Right hindlimb (tissue), 1 donor: ENCODE data around the gene KYAT1.

Source experiments
- DNase-seq: peaks from one replicate; pipeline ENCODE4 v3.0.0-alpha.2; 2018

KYAT1 gene

DNA sequence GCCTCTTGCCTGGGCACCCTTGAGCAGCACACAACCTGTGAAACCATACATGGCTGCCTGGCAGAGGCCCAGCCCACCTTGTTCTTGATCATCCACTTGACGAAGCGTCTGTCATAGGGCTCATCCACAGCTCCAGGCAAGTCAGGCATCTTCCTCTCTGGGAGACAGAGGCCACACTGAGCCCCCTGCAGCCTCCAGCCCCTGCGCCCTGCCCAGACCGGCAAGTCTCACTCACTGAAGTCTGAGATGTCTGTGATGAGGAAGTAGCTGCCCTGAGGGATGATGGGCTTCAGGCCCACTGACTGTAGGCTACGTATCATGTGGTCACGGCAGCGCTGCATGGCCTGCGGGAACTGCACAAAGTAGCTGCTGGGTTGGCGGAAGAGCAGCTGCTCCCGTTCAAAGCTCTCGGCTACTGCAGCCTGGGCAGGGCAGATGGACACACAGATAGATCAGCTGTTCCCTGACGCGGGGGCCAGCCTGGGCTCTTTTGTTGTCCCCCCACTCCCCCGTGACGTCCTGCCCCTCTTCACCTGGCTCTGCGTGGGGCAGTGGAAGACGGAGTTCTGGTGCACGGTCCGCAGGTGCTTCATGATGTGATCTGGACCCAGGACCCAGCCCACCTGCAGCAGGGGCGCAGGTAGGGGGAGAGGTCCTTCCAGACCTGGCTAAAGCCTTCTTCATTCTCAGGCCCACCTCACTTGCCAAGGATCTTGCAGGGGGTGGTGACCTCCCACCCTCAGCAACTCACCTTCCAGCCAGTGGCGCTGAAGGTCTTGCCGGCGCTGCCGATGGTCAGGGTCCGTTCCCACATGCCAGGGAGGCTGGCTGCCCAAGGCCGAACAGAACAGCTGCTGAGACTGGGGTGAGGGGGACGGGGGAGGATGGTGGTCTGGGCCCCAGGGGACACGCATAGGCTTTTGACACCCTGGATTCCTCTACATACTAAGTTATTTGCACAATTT, 46.2 kb downstream of the KYAT1 start:
- no peak for DNase-seq

DNA sequence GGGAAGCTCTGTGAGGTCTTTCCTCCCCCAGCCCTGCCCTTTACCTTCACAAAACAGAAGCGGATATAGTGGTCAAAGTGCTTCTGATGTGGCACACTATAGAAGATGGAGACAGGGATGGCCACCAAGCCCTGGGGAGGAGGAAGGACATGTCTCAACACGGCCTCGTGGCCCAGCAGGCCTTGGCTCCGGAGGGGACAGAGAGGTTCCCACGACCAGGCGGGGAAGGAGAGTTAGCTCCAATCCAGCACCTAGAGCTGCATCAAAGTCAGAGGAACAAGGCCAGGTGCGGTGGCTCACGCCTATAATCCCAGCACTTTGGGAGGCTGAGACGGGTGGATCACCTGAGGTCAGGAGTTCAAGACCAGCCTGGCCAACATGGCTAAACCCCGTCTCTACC, 48.1 kb downstream of the KYAT1 start:
- DNase-seq = no peak

DNA sequence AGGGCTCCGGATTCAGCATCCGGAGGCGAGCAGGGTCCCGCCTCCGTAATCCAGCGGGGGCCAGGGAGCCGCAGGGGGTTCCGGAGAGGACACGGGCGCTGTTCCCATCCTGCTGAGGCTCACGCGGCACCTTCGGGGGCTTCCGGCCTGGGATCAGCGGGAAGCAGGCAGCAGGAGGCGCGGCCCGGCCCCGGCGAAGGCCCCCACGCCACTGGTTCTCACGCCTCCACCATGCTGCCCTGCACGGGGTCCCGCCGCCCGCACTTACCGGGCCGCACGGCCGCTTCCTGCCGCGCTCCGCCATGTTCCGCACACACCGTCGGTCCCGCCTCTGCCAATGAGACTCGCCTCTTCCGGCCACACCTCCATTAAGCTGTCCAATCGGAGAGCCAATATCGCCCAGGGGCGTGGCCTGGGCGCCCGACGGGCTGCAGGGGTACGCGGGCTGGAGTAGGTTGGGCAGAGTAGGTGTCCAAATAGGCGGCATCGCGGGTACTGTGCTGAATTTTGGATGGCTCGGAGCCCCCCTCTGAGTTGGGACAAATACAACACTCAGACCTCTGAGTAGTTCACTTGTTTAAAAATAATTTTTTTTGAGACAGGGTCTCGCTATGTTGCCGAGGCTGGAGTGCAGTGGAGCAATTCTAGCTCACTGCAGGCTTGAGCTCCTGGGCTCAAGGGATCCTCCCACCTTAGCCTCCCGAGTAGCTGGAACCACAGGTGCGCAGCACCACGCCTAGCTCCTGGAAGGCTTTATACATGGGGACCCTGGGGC, 52.1 kb downstream of the KYAT1 start, which contains the start of gene SPOUT1:
TSS of gene SPOUT1 (minus strand) at position 318 of the 775 bp plus-strand sequence. CDS start at position 304, 14 bp downstream.
- peak; percentile 97 for DNase-seq

DNA sequence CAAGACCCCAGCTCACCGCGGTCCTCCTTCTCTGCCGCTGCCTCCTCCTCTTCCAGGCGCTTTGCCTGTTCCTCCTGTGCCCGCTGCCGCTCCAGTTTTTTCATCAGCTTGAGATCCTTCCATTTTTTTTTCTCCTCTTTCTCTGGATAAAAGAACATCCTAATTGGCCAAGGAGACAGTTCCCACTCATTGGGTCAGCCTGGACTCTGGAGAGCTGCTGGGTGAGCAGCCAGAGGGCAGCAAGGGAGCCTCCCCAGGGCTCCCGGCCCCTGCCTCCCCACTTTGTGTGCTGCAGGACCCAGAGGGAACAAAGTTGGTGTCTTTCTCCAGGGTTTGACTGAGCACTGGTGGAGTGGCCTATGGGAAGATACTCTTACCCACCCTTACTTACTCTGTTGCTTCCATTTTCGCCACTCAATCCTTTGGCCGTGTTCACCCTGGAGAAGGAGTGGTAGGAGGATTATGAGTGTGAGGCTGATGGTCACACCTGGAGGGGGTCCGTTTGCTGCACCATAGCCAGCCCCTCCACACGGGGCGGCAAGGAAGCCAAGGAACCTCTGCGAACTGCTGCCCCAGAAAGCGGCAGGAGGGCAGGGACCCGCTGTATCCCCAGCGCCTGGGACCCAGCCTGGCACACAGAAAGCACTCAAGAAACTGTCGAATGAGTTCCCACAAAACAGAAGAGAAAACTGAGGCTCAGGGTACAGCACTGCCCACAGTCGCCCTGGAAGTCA, 52.9 kb downstream of the KYAT1 start:
- DNase-seq = no peak

DNA sequence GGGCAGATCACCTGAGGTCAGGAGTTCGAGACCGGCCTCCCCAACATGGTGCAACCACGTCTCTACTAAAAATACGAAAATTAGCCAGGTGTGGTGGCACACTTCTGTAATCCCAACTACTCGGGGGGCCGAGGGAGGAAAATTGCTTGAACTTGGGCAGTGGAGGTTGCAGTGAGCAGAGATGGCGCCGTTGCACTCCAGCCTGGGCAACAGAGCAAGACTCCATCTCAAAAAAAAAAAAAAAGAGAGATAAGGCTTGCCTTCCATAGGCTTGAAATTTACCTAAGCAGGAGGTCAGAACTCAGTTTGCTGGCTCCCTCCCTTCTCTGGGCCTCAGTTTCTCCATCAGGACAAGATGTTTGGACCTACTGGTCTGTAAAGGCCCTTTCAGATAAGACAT, 53.5 kb downstream of the KYAT1 start:
- DNase-seq = no peak

DNA sequence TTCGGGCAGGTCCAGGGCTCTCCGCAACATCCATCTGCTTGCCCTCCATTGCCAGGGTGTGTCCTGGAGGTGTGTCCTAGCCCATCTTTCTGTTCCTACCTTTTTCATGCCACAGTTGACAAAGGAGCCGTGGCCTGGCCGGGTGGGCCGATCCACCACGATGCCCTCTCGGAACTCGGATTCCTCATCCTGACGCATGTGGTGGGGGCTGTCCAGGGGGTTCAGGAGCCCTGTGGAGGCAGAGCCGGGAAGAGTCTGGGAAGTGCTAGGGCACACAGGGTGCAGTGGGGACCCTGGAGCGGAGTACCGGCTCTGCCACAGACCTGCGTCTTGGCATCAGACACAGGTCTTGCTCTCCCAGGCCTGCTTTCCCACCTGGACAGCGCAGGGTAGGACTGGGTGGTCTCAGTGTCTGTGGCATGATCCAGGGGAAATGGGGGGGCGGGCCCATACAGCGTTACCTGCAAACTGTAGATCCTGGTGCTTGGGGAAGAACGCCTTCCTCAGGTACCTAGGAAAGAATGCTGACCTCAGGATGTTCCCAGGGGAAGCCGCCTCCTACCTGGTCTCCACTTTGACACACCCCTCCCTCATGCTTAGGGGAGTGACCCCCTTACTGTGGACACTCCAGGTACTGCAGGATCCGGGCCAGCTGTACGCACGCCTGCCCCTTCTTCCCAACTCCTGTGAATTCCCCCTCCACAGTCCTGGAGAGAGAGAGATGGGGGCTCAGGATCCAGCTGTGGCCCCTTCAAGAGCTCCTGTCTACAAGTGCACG, 55.6 kb downstream of the KYAT1 start:
- DNase-seq = no peak

DNA sequence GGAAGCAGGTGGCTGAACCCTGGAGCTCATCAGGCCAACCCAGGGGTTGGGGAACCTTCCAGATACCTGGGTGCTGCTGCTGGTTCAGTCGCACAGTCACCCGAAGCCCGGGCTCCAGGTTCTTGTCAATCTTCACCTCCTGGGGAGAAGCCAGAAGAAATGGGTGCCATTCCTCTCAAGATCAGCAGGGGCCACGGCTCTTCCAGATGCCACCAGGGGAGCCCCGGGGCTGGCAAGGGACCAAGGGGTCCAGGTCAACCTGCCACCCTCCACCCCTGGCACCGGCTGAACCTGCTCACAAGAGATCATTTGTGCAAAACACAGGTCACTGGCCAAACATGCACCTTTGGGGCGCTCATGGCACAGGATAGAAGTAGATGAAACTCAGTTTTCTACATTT, 56.8 kb downstream of the KYAT1 start:
- DNase-seq = no peak

DNA sequence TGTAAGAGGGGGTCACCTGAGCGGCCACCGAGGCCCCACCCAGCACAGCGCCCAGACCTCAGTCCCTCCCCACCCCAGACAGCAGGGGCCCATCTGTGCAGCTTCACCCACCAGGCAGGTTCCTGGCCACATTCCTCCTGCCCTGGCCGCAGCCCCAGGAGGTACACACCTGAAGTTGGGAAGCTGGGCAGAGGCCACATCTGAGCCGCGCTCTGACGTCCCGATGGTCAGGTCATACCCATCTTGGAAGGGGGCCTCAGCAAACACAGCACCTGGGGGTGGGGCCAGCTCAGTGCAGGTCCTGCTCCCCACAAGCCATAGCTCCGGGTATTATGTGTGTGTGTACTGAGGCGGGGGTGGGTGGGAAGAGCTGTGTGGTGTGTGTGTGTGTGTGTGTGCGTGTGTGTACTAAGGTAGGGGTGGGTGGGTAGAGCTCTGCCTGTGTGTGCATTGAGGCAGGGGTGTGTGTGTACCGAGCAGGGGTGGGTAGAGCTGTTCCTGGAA, 57.8 kb downstream of the KYAT1 start:
- no peak for DNase-seq

DNA sequence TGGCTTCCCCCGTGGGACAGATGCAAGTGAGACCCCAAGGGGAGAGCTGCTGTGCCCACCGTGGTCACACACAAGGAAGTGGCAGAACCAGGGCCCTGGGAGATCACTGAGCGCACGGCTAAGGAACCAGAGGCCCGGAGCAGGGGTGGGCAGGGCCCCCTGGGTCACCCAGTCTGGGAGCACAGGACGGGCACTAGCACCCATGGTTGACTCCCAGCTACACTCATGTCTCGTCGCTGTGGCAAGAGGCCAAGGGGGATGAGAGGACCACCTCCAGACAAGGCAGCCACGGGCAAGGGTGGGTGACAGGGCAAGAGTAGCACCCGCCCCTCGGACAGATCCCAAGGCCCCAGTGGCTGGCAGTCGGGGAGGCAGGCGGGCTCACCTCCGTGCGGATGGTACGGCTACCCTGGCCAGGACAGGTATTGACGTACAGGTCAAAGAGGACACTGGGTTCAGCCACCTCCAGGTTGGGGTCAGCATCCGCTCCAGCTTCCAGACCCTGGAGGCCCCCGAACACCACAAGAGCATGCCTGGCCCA, 58.3 kb downstream of the KYAT1 start:
- no peak for DNase-seq

DNA sequence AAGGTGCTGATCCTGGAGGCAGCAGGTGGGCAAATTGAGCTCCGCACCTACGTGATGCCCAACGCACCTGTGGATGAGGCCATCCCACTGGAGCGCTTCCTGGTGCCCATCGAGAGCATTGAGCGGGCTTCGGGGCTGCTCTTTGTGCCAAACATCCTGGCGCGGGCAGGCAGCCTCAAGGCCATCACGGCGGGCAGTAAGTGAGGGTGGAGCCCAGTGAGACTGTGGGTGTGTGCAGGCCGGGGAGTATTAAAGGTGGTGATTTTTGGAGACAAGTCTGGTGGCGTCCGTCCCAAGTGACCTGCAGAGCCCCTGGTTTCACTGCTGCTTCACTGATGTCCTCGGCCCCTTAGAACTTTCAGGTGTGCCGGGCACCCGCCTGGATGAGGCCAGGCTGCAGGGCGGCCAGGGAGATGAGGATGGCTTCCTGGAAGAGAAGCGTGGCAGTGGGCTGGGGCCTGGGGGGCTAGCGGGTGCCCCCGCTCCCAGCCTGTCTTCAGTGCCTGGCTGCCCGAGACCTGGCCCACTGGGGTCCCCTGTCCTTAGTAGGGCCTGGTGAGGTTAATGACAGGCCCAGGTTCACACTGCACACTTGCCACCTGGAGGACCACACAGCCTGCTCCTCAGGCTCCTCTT, 59.2 kb downstream of the KYAT1 start:
- DNase-seq = no peak

DNA sequence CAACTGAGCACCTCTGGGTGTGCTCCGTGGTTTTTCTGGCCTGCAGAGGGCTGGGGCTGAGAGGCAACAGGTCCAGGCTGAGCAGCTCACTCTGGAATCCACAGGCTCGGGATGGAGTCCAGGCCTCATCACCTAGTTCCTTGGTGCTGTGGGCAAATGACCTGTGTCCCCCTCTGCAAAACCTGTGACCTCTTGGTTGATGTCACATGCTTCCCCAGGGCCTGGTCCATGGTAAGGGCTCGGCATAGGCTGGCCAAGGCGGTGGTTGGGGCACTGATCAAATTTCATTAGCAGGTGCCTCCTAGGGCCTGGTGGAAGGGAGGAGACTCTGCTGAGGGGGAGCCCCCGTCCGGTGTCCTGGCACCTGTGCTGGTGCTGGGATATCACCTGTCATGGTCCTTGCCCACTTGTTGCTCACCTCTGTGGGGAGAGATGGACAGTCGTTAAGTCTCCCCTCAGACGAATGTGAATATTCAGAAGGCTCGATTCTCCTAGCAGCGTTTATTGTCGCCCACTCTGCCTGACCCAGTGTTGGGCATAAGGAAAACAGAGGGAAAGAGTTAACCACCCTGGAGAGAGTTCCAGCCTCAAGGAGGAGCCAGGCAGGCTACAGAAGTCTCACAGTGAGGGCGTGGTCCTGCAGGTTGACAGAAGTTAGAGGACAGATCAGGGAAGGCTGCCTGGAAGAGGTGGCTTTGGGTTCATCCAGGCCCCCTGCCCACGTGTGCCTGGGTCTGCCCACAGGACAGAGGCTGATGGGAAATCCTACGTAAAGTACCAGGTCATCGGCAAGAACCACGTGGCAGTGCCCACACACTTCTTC, 60.0 kb downstream of the KYAT1 start:
- no peak for DNase-seq

DNA sequence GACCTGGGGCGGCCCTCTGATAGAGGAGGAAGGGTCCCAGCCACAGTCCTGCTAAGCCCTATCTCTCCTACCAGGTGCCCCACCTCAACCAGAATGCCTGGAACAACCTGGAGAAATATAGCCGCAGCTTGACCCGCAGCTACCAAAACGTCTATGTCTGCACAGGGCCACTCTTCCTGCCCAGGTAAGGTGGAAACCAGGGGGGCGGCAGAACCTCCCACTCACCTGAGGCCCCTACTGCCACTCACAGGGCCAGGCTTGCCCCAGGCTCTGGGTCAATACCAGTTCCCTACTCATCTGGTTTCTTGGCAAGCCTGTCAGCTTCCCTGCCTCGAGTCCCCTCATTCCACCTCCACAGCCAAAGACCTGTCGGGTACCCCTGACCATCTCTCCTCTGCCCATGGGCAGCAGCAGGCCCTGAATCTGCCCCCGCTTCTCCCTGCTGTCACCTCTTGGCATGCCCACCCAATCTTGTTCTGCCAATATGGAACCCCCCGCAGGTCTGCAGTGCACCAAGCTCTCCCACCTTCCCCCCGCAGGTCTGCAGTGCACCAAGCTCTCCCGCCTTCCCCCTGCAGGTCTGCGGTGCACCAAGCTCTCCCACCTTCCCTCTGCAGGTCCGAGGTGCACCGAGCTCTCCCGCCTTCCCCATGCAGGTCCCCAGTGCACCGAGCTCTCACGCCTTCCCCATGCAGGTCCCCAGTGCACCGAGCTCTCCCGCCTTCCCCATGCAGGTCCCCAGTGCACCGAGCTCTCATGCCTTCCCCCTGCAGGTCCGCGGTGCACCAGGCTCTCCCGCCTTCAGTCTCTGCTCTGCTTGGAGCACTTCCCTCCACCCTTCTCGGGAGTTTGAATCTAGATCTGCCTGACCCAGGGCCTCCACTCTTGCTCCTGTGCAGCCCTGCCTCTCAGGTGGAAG, 60.8 kb downstream of the KYAT1 start:
- no peak for DNase-seq

DNA sequence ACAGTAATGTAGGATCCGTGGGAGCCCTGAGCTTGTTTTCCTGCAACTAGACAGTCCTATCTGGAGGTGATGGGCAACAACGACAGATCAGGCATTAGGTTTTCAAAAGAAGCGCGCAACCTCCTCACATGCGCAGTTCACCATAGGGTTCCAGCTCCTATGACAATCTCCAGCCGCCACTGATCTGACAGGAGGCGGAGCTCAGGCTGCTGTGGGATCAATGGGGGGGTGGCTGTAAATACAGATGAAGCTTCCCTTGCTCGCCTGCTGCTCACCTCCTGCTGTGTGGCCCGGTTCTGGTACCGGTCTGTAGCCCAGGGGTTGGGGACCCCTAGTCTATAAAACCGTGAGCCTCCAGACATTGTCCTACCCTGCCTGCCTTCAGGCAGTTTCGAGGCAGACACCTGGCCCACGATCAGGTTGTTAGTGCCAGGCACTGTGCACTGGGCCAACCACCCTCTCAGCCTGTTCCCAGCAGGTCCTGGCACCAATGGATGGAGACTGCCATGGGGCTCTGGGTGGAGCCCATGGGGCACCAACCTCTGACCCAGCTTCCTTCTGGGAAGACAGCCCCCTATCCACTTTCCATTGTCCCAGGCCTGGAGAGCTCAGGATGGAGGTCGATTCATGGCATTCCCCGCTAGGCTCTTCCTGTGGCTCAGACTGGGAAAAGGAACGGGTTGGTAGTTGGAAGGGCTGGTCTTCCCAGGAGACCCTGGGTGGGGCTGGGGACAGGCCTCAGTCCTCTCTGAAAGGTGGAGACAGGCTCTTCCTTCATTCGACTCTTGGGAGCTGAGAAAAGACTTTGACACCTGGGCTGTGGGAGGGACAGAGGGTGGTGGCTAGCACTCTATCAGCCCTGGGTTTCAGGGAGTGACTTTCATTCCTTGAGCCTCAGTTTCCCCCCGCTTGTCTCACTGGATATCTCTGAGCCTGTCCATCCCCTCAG, 61.8 kb downstream of the KYAT1 start:
- DNase-seq = no peak

DNA sequence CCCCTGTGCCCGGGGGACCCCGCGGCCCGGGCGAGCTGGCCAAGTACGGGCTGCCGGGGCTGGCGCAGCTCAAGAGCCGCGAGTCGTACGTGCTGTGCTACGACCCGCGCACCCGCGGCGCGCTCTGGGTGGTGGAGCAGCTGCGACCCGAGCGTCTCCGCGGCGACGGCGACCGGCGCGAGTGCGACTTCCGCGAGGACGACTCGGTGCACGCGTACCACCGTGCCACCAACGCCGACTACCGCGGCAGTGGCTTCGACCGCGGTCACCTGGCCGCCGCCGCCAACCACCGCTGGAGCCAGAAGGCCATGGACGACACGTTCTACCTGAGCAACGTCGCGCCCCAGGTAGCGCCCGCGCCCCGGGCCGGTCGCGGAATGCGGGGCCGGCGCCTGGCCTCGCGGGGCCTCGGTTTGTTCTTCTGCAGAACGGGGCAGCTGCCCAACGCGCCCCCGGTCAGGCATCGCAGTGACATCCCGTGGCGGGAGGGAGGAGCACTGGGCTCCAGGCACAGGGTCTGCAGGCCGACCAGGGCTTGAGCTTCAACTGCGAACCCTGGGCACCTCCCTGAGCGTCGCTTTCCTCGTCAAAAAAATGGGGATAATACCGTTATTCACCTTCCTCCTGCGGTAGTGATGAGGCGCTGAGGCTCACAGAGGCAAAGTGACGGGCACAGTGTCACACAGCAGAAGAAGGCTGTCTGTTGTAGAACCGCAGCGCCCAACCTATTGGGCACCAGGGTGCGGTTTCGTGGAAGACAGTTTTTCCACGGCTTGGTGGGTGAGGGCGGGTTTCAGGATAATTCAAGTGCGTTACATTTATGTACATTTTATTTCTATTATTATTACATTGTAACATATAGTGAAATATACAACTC, 62.7 kb downstream of the KYAT1 start:
- DNase-seq = no peak

DNA sequence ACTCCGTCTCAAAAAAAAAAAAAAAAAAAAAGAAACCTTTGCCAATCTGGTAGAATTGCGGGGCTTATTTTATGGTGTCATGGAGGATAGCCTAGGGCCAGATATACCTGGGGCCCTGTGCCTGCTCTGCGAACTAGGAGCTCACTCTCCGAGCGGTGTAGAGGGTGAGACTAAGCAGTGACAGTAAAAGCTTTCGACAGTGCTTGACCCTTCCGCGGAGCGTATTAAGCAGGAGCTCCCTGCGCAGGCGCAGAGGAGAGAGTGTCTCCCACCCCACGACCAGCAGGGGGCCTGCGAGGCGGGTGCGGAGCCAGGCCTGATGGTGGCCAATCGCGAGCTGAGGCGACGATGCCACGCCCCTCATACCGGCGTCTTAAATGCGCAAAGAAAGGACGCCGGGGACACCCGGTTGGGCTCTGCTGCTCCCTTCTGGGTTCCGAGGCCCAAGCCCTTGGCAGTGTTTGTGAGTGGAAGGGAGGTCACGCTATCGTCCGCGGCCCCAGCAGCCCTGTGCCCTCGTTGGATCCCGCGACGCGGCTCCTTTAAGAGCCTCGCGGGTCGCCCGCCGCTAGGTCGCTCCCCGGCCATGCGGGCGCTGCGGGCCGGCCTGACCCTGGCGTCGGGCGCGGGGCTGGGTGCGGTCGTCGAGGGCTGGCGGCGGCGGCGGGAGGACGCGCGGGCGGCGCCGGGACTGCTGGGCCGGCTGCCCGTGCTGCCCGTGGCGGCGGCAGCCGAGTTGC, 63.5 kb downstream of the KYAT1 start, which contains the start of gene ENDOG:
TSS of gene ENDOG (plus strand) at position 402 of the 740 bp plus-strand sequence. CDS start at position 587, 185 bp downstream.
- peak; percentile 98 for DNase-seq

DNA sequence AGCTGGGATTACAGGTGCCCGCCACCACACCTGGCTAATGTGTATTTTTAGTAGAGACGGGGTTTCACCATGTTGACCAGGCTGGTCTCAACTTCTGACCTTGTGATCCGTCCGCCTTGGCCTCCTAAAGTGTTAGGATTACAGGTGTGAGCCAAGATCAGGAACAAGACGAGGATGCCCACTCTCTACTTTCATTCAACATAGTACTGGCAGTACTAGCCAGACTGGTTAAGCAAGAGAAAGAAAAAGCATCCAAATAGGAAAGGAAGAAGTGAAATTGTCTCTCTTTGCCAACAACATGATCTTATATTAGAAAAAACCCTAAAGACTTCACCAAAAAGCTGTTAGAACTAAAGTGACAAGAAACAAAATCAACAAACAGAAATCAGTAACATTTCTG, 70.9 kb downstream of the KYAT1 start:
- DNase-seq = no peak
